ENCODE measurements around the gene GNB1. TPM values are rescaled to one million over a fixed set of nuclear protein-coding genes. Genes with fewer than 3 reads are reported as not detected.

Gene GNB1
- total and polyA plus RNA-seq, 10 of the 15 experiments (the other 5 are each of a cell fraction or from before 2014, with no cell fraction given): 23.0 to 392 (median 93.9) TPM

- H3K27ac ChIP-seq (ENCODE audit: control insufficient read depth, insufficient read depth): no peak overlapping the region
- no peak overlapping the region for H3K9ac ChIP-seq (ENCODE audit: control insufficient read depth, insufficient read depth, low read length)
- in situ Hi-C loops (cut with MboI): no loop called here
- no peak overlapping the region for H2AFZ ChIP-seq (ENCODE audit: control insufficient read depth, low read depth, low read length)
- H3K4me2 ChIP-seq (ENCODE audit: control insufficient read depth, insufficient read depth): no peak overlapping the region
- H3K79me2 ChIP-seq (ENCODE audit: control insufficient read depth, insufficient read depth, low read length): peaks cover 62% of the 10 kb centered on the region
- peaks cover 0 to 5% of the 10 kb centered on the region in 2 experiments; a peak in 1 of 4 replicates for H3K36me3 ChIP-seq (ENCODE audit: control insufficient read depth in 2 of 2, insufficient read depth in 2 of 2, low read length in 1 of 2)
- RAD21 ChIA-PET (ENCODE audit: unreplicated experiment): no interaction called here
- H3K9me3 ChIP-seq (replicated peaks; ENCODE audit: control insufficient read depth, insufficient read depth, low read length): peaks cover 7% of the 10 kb centered on the region; the same call in 2 of the 3 replicates
- no TSS peak for BruUV-seq (replicated peaks)
- DNase-seq (ENCODE audit: low read depth, low spot score) (no peak), FAIRE-seq (no peak), ATAC-seq (no peak)
- intact Hi-C loops (cut with micrococcal nuclease; ENCODE audit: unreplicated experiment): no loop called here
- CTCF ChIA-PET: interaction anchor here (1.1 kb wide), 1 partner anchor 9 kb away, joined by 3 read pairs; no protein-coding TSS in a partner anchor
- SMC1A ChIA-PET (ENCODE audit: uncharacterized antibody, unreplicated experiment): interaction anchor here (1.0 kb wide), 1 partner anchor 9 kb away, joined by 3 read pairs; no protein-coding TSS in a partner anchor
- POLR2A ChIA-PET: interaction anchor here (0.5 to 0.7 kb wide), 2 partner anchors 76 to 112 kb away, joined by 4 read pairs; no protein-coding TSS in a partner anchor
- peaks cover 10% of the 10 kb centered on the region for H3K4me1 ChIP-seq (ENCODE audit: control insufficient read depth, insufficient read depth, low read length)
- H4K20me1 ChIP-seq (ENCODE audit: control insufficient read depth, insufficient read depth): no peaks in the 10 kb centered on the region
- TF ChIP-seq YY1 (IDR thresholded peaks at IDR 0.05; ENCODE audit: low read depth, low read length) (no peak), NFYB (IDR thresholded peaks at IDR 0.05; ENCODE audit: insufficient read depth, low read depth, low read length) (no peak), FOXM1 (IDR thresholded peaks at IDR 0.05; ENCODE audit: low read depth, low read length) (no peak), MYC (IDR thresholded peaks at IDR 0.05; ENCODE audit: insufficient read depth, insufficient read length, insufficient replicate concordance, low read length, severe bottlenecking) (no peak), STAT3 (IDR thresholded peaks at IDR 0.05; ENCODE audit: low read depth, low read length) (no peak), MEF2A (IDR thresholded peaks at IDR 0.05; ENCODE audit: insufficient read depth, low read depth, low read length) (no peak), HSF1 (IDR thresholded peaks at IDR 0.05; ENCODE audit: low read depth, low read length) (no peak), WRNIP1 (IDR thresholded peaks at IDR 0.05; ENCODE audit: borderline replicate concordance, low read depth, low read length) (no peak), SIN3A (IDR thresholded peaks at IDR 0.05; ENCODE audit: low read depth, low read length) (no peak), BMI1 (IDR thresholded peaks at IDR 0.05; ENCODE audit: borderline replicate concordance) (no peak)
- WGBS (ENCODE audit: insufficient coverage, insufficient replicate concordance, low lambda C conversion rate, missing lambda C conversion rate): 94% methylated on average over 3 of the region's 3 CpGs
- no peak overlapping the region for H3K4me3 ChIP-seq
- no peaks in the 10 kb centered on the region for H3K27me3 ChIP-seq (replicated peaks in 1 of 2; ENCODE audit: control insufficient read depth in 2 of 2, insufficient read depth in 2 of 2, low read length in 1 of 2)
Measured at GRCh38 chr1:1771096-1771495, 119.8 kb downstream of the GNB1 start.

All from GM12878 (cell line).